NCI-H2171 (cell line): ENCODE data around the gene ZNF107.
"Not testable (repeated sequence)": the region's sequence is repeated elsewhere in the genome, so short reads cannot be mapped to it uniquely, and the experiment has no call there.

ENCODE experiments used
- DNase-seq: peaks from one replicate; lab custom pipeline; 2025; lab: John Stamatoyannopoulos, UW

The ZNF107 gene

DNA sequence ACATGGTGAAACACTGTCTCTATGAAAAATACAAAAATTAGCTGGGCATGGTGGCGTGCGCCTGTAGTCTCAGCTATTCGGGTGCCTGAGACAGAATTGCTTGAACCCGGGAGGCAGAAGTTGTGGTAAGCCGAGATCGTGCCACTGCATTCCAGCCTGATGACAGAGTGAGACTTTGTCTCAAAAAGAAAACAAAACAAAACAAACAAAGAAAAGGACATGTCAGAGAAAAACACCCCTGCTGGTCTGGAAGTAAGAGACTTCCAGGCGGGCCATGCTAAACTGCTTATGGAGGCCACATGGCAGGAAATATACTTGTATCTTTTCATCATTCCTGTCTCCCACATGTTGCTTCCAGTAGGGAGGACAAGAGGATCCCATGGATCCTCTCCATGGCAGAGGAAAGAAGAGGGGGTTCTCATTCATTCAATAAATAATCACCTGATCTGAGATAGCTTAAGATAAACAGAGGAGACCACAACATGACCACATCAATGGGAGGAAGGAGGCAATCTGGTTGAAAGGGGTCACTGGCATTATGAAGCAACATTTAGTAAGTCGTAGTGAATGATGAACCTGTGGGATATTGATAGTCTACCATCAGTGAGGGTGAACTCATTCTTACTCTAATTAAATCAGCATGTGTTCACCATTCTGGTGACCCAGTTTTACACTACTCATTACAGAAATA, 67.8 kb downstream of the ZNF107 start:
- no peak for DNase-seq

DNA sequence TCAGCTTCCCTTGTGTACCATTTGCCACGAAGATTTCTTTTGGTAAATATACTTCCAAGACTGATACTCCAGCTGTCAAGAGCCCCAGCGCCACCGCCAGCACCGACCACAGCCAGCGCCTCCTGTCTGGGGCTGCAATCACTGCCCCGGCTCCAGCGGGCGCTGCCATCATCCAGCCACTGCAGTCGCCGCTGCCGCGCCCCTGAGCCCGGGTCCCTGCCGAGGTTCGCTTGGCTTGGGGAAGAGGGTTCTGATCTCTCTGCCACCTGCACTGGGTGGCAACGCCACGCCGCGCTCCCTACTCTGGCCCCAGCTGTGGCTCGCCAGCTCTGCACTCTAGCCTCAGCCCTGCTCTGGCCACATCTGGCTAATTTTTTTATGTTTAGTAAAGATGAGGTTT, 70.6 kb downstream of the ZNF107 start:
- no peak for DNase-seq

DNA sequence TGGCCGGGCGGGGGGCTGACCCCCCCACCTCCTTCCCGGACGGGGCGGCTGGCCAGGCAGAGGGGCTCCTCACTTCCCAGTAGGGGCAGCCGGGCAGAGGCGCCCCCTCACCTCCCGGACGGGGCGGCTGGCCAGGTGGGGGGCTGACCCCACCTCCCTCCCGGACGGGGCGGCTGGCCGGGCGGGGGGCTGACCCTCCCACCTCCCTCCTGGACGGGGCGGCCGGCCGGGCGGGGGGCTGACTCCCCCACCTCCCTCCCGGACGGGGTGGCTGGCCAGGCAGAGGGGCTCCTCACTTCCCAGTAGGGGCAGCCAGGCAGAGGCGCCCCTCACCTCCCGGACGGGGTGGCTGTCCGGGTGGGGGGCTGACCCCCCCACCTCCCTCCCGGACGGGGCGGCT, 72.5 kb downstream of the ZNF107 start:
- DNase-seq = not testable (repeated sequence)

DNA sequence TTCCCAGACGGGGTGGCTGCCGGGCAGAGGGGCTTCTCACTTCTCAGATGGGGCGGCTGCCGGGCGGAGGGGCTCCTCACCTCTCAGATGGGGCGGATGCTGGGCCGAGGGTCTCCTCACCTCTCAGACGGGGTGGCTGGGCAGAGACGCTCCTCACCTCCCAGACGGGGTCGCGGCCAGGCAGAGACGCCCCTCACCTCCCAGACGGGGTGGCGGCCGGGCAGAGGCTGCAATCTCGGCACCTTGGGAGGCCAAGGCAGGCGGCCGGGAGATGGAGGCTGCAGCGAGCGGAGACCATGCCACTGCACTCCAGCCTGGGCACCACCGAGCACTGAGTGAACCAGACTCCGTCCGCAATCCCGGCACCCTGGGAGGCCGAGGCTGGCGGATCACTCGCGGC, 73.0 kb downstream of the ZNF107 start:
- not testable (repeated sequence) for DNase-seq

DNA sequence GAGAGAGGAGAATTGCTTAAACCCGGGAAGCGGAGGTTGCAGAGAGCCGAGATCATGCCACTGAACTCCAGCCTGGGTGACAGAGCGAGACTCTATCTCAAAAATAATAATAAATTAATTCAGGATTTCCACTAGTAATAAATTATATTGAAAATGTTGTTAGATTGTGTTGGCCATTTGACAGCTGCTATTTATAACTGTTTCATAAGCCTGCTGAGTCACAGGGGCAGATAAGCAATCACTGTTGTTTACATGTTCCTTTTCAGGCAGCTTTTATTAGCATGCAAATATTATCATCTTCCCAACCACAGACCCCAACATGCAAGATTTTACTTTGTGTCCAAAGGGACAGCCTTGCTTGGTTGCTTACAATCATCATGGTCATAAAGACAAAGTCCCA, 78.7 kb downstream of the ZNF107 start:
- DNase-seq = no peak

DNA sequence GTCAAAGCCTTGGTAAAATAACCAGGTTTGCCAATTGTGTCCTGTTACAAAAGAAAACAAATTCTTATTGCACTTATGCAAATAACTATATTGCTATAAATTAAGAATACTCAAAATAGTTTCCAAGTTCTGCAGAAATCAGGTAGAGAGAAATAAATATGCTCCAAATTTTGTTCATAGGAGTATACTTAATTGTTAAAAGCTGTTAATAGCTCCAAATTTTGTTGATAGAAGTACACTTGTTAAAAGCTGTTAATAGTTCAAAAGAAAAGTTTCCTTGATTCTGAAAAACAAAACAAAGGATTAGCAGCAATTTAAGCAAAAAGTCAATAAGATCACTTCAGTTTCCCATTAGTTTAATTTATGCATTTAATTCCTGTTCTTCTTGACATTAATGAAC, 81.9 kb downstream of the ZNF107 start:
- no peak for DNase-seq

DNA sequence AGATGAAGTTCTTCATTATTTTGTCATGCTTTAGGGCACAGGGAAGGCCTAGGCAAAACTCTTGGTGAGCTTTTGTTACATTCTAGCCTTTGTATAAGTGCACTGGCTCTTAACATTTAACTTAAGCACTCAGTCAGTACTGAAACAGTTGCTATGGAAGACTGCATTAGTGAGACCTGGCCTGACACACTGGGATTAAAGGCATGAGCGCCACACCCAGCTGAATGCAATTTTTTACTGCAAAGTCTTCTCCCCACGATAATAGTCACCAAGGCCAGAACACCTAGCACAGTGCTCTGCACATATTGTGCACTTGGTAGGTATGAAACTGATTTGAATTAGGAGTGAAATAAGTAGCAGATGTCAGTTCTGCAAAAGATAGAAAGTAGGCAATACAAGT, 87.1 kb downstream of the ZNF107 start:
- no peak for DNase-seq

DNA sequence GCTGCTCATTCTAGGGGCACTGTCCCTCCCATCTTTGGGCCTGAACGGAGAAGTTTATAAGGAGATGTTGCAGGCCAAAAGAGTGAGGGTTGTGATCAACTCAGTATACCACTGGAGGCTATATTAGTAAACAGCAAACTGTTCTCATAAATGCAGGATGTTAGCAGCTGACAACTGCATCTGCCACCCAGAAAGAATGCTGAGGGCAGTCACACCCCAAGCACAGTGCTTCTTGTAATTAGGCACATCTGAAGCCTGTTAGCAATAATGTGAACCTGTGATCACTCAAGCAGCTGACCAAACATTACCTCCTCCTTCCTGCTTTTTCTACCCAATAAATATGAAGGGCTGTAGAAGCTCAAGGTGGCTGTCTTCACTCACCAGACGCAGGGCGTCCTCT, 89.9 kb downstream of the ZNF107 start:
- DNase-seq = no peak

DNA sequence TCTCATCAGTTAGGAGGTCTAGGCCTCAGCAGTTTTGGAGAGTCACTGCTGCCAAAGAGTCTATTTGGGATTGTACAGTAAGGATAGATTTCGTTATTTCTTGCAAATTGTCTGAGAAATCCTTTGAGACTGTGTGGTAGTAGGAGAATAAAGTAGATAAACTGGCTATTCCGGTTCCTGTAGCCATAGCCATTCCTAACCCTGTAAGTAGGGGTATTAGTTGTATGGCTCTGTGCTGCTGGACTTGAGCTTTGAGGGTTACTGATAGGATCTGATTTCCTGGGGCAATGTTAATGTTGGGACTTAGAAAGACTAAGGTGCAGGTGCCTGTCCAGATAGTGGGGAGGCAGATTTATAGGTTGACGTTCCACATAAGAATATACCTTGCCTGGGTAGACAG, 92.2 kb downstream of the ZNF107 start:
- DNase-seq = no peak
